ENCODE measurements around the gene MPDZ. TPM values are rescaled to one million over a fixed set of nuclear protein-coding genes. Genes with fewer than 3 reads are reported as not detected.

Gene MPDZ
- polyA plus RNA-seq, 2 of the 4 experiments (the other 2 are of a cell fraction), result 19.5 to 36.4 TPM

DNA sequence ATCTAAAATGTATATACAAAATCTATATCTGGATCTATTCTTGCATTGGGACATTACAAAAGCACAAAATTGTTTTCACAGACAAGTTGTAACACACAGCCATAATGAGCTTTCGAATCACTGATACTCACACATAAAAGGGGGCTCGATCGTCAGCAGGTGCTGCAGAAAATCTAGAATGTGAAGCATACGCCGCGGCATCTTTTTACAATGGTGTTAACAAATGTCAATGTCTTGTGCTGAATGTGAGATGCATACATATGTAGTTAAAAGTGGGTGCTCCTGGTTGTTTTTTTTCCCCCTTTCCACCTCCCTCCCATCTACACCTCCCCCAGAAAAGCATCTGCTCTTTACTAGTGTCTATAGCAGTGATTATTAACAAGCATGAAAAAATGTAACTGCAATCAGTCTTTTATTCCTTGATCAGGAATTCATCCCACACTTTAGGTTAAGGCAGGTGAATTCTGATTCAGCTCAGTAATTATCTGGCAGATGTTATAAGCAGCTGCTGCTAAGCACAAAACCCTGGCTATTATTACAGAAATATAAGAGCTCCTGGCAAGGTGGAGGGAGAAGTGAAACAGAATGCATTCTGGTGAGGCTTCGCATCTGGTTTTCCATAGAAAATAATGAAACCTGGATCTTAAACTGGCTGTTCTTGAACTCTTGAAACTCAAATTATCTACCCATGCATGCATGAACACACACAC is 114.1 kb downstream of the MPDZ start:
- ATAC-seq (no peak), FAIRE-seq (no peak), DNase-seq (ENCODE audit: low read depth in 1 of 2, low spot score in 1 of 2) (no peak)
- no peaks in the 10 kb centered on the region for H3K9me3 ChIP-seq
- no peaks in the 10 kb centered on the region for H3K4me1 ChIP-seq
- no peak overlapping the region for H3K4me2 ChIP-seq
- no peak overlapping the region for H3K4me3 ChIP-seq
- 94% methylated on average over 7 of the region's 7 CpGs for WGBS (ENCODE audit: missing lambda C conversion rate)
- no peak for TF ChIP-seq SMC3 (IDR thresholded peaks at IDR 0.05)
- TF ChIP-seq USF2 (IDR thresholded peaks at IDR 0.05), result no peak
- no peak for TF ChIP-seq JUN (IDR thresholded peaks at IDR 0.05)
- TF ChIP-seq CHD4 (IDR thresholded peaks at IDR 0.05; ENCODE audit: borderline replicate concordance), result no peak
- TF ChIP-seq EHMT2 (IDR thresholded peaks at IDR 0.05; ENCODE audit: low read depth), result no peak
- TF ChIP-seq ATOH8 (CRISPR knock-in tag; IDR thresholded peaks at IDR 0.05; ENCODE audit: low read depth), result no peak
- no peak for TF ChIP-seq FOSL2 (IDR thresholded peaks at IDR 0.05)
- TF ChIP-seq FOSL2 (CRISPR knock-in tag; IDR thresholded peaks at IDR 0.05), result no peak
- no peak for TF ChIP-seq JUNB (IDR thresholded peaks at IDR 0.05)
- no peak for TF ChIP-seq CTCF (IDR thresholded peaks at IDR 0.05)
- ChIA-PET POLR2A (no interaction called here), CTCF (interaction anchor here (1.6 kb wide), 1 partner anchor 27 kb away, joined by 5 read pairs; no protein-coding TSS in a partner anchor)
- H3K27ac ChIP-seq, result no peak overlapping the region

- no peak overlapping the region for H3K27ac ChIP-seq
- 93% methylated on average over 2 of the region's 2 CpGs for WGBS (ENCODE audit: missing lambda C conversion rate)
- ChIA-PET CTCF (no interaction called here), POLR2A (no interaction called here)
- FAIRE-seq, result no peak
- no peak for DNase-seq (ENCODE audit: low read depth in 1 of 2, low spot score in 1 of 2)
- no peak overlapping the region for H3K4me2 ChIP-seq
- H3K9me3 ChIP-seq, result no peaks in the 10 kb centered on the region
- no peaks in the 10 kb centered on the region for H3K4me1 ChIP-seq
- H3K4me3 ChIP-seq, result no peak overlapping the region
- no peak for TF ChIP-seq CBX8 (IDR thresholded peaks at IDR 0.05)
- no peak for TF ChIP-seq CHD4 (IDR thresholded peaks at IDR 0.05; ENCODE audit: borderline replicate concordance)
- ATAC-seq, result no peak
These were observed 115.5 kb downstream of the MPDZ start for GRCh38 chr9:13163946-13164345.

DNA sequence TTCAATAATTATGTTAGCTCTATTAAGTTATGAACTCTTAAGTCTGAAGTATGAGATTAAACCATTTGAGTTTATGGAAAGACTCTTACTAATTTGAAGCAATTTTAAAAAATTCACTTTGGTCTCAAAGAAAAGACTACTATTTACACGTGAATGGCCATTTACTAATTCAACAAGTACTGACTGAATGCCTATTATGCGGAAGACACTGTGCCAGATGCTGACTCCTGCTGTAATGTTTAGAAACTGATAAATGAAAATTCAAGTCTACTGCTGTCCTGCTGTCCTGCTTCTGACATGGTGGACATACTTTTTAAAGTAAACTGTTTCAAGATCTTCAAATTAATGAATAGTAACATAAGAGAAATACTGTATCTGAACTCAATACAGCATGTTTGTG is 116.2 kb downstream of the MPDZ start:
- ChIA-PET POLR2A (no interaction called here), CTCF (no interaction called here)
- Histone ChIP-seq H3K9me3 (no peaks in the 10 kb centered on the region), H3K4me3 (no peak overlapping the region), H3K4me2 (no peak overlapping the region), H3K4me1 (no peaks in the 10 kb centered on the region), H3K27ac (no peak overlapping the region)
- ATAC-seq, result no peak
- no peak for TF ChIP-seq RNF2 (IDR thresholded peaks at IDR 0.05; ENCODE audit: borderline replicate concordance, low read depth)
- no peak for TF ChIP-seq HEYL (CRISPR knock-in tag; IDR thresholded peaks at IDR 0.05)
- no peak for TF ChIP-seq POLR2A (IDR thresholded peaks at IDR 0.05; ENCODE audit: low read length)
- TF ChIP-seq NR3C1 (IDR thresholded peaks at IDR 0.05), result no peak
- TF ChIP-seq MYC (IDR thresholded peaks at IDR 0.05; ENCODE audit: borderline replicate concordance, low read length), result no peak
- no peak for TF ChIP-seq NFE2L2 (conservative IDR thresholded peaks at IDR 0.05; ENCODE audit: low read length)
- TF ChIP-seq NPAS2 (CRISPR knock-in tag; IDR thresholded peaks at IDR 0.05; ENCODE audit: borderline replicate concordance), result no peak
- TF ChIP-seq, protein P1, sequence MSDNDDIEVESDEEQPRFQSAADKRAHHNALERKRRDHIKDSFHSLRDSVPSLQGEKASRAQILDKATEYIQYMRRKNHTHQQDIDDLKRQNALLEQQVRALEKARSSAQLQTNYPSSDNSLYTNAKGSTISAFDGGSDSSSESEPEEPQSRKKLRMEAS (IDR thresholded peaks at IDR 0.05), result no peak
- TF ChIP-seq ATOH8 (CRISPR knock-in tag; IDR thresholded peaks at IDR 0.05; ENCODE audit: low read depth), result no peak
- no peak for TF ChIP-seq SMC3 (IDR thresholded peaks at IDR 0.05)
- no peak for TF ChIP-seq USF2 (IDR thresholded peaks at IDR 0.05)
- TF ChIP-seq CHD4 (IDR thresholded peaks at IDR 0.05; ENCODE audit: borderline replicate concordance), result no peak
- no peak for TF ChIP-seq HDAC2 (IDR thresholded peaks at IDR 0.05)
- 77% methylated on average over 2 of the region's 2 CpGs for WGBS (ENCODE audit: missing lambda C conversion rate)
- DNase-seq (ENCODE audit: low read depth in 1 of 2, low spot score in 1 of 2), result no peak
- FAIRE-seq, result no peak

All from A549 (cell line).